HG02678 (cell line): ENCODE results near the gene SCRN1.
A peak's percentile ranks its signal among the peaks of the same experiment; 100 is the strongest.

ENCODE experiments used
- ATAC-seq: cut with Tn5 transposase; IDR thresholded peaks from one replicate; pipeline ENCODE4 v1.9.1; 2021; ENCODE audit warnings: mild to moderate bottlenecking, moderate library complexity; ENCODE audit not compliant: unreplicated experiment

SCRN1 gene

GRCh38 chr7:30005464-30005863 lies 15.9 kb upstream of the SCRN1 start:
- ATAC-seq, result no peak

- ATAC-seq, result no peak
Observed at GRCh38 chr7:30003098-30003497, 13.5 kb upstream of the SCRN1 start.

- ATAC-seq, result no peak
Observed at GRCh38 chr7:30001998-30002397, 12.4 kb upstream of the SCRN1 start.

- no peak for ATAC-seq
Observed at GRCh38 chr7:29998489-29998888, 8.9 kb upstream of the SCRN1 start.

- no peak for ATAC-seq
Observed at GRCh38 chr7:29996321-29996720, 6.7 kb upstream of the SCRN1 start.

GRCh38 chr7:29995652-29996051 lies 6.1 kb upstream of the SCRN1 start:
- ATAC-seq, result no peak

GRCh38 chr7:29993140-29993539 lies 3.5 kb upstream of the SCRN1 start:
- ATAC-seq, result no peak

GRCh38 chr7:29991937-29992336 lies 2.3 kb upstream of the SCRN1 start:
- no peak for ATAC-seq

- no peak for ATAC-seq
Observed at GRCh38 chr7:29990931-29991330, 1.3 kb upstream of the SCRN1 start.

GRCh38 chr7:29988424-29989256 lies 961 bp downstream of the SCRN1 start:
- ATAC-seq, result peak; percentile 34

- no peak for ATAC-seq
Observed at GRCh38 chr7:29987811-29988317, 1.7 kb downstream of the SCRN1 start.

- ATAC-seq, result no peak
Observed at GRCh38 chr7:29987083-29987482, 2.5 kb downstream of the SCRN1 start.

GRCh38 chr7:29980151-29980550 lies 9.4 kb downstream of the SCRN1 start:
- no peak for ATAC-seq

GRCh38 chr7:29977886-29978651 lies 11.5 kb downstream of the SCRN1 start:
- no peak for ATAC-seq

- no peak for ATAC-seq
Observed at GRCh38 chr7:29976673-29977415, 12.8 kb downstream of the SCRN1 start.

GRCh38 chr7:29976266-29976665 lies 13.3 kb downstream of the SCRN1 start:
- no peak for ATAC-seq

GRCh38 chr7:29975561-29975960 lies 14.0 kb downstream of the SCRN1 start:
- no peak for ATAC-seq

- no peak for ATAC-seq
Observed at GRCh38 chr7:29974286-29974685, 15.3 kb downstream of the SCRN1 start.

- ATAC-seq, result no peak
Observed at GRCh38 chr7:29972315-29972669, 17.3 kb downstream of the SCRN1 start.

- no peak for ATAC-seq
Observed at GRCh38 chr7:29971566-29972314, 17.9 kb downstream of the SCRN1 start.

- no peak for ATAC-seq
Observed at GRCh38 chr7:29970158-29970557, 19.4 kb downstream of the SCRN1 start.
